Tibial nerve (tissue), 4 donors: ENCODE results near the gene TM4SF4. TPM values are rescaled to one million over a fixed set of nuclear protein-coding genes. Genes with fewer than 3 reads are reported as not detected.
A peak's percentile ranks its signal among the peaks of the same experiment; 100 is the strongest.

Source experiments
- DNase-seq, 2 donors: peaks; one replicate each; pipeline ENCODE4 v3.0.0-alpha.2; 2019; ENCODE audit warnings: low spot score in 2 of 2
- H3K27ac ChIP-seq, 4 donors: fragments of 200-600 bp; sonication (generic) in 3 of 4; one replicate each; pipeline ENCODE4 v1.5.1; 2017 to 2019; ENCODE audit warnings: mild to moderate bottlenecking in 1 of 4
- H3K27me3 ChIP-seq, 2 donors: fragments of 200-600 bp; sonication (generic) in 1 of 2; one replicate each; pipeline versions ENCODE4 v1.5.1 to v1.6.0; 2017 to 2019
- H3K36me3 ChIP-seq, 3 donors: fragments of 200-600 bp; sonication (generic); one replicate each; pipeline ENCODE4 v1.5.1; 2018 to 2019
- H3K4me1 ChIP-seq, 4 donors: fragments of 200-600 bp; sonication (generic) in 3 of 4; one replicate each; pipeline ENCODE4 v1.5.1; 2017 to 2019
- H3K4me3 ChIP-seq, 4 donors: fragments of 200-600 bp; sonication (generic) in 3 of 4; one replicate each; pipeline ENCODE4 v1.5.1; 2017 to 2019; ENCODE audit warnings: mild to moderate bottlenecking in 1 of 4, moderate library complexity in 1 of 4
- H3K9me3 ChIP-seq, 4 donors: fragments of 200-600 bp; sonication (generic) in 3 of 4; one replicate each; pipeline ENCODE4 v1.5.1; 2017 to 2019
- CTCF ChIP-seq, 5 experiments: fragments of 200-600 bp in 3 of 5; fragments of 450-650 bp in 2 of 5; sonication (generic) in 3 of 5; IDR thresholded peaks; one replicate each; pipeline ENCODE4 v1.5.1; 2016 to 2019; ENCODE audit warnings: antibody characterized with exemption in 5 of 5, mild to moderate bottlenecking in 3 of 5, moderate library complexity in 2 of 5
- EP300 ChIP-seq, 2 donors: sonication (generic); formaldehyde crosslinking; IDR thresholded peaks; one replicate each; pipeline ENCODE4 v1.6.1; 2017; ENCODE audit warnings: antibody characterized with exemption in 2 of 2, mild to moderate bottlenecking in 1 of 2
- POLR2A ChIP-seq, 2 donors: fragments of 450-650 bp; IDR thresholded peaks; one replicate each; pipeline ENCODE4 v1.6.1; 2017; ENCODE audit warnings: antibody characterized with exemption in 2 of 2, mild to moderate bottlenecking in 2 of 2, moderate library complexity in 2 of 2
- WGBS, 2 donors: methylation state at CpG; one replicate each; pipeline ENCODE4 v1.1.5; 2018; 5-methylcytosine and 5-hydroxymethylcytosine counted together
- total RNA-seq, 4 donors: library from RNA; depleted of rRNA; stranded (reverse); fragments of >200 nt; gene quantifications; one replicate each; pipeline ENCODE4 v1.1.0, GENCODE V29; 2016

Gene TM4SF4
- total RNA-seq, 4 donors from 2014 or later: not detected

GRCh38 chr3:149460117-149460516 lies 14.4 kb upstream of the TM4SF4 start:
- DNase-seq: peak in 1 of 2 donors; percentile 19
- no peak overlapping the region for H3K4me3 ChIP-seq
- 53 to 61% methylated on average over 1 of the region's 1 CpG for WGBS, 2 donors
- no peaks in the 10 kb centered on the region for H3K36me3 ChIP-seq
- TF ChIP-seq POLR2A (IDR thresholded peaks at IDR 0.05) (no peak), EP300 (IDR thresholded peaks at IDR 0.05) (peak in 1 of 2 donors; percentile 25)
- H3K27ac ChIP-seq: peak overlapping the region in 2 of 4 donors; percentile 11 to 66
- peaks cover 0 to 6% (median 0%) of the 10 kb centered on the region in 4 donors for H3K4me1 ChIP-seq
- H3K27me3 ChIP-seq: no peaks in the 10 kb centered on the region
- H3K9me3 ChIP-seq: no peaks in the 10 kb centered on the region

DNA sequence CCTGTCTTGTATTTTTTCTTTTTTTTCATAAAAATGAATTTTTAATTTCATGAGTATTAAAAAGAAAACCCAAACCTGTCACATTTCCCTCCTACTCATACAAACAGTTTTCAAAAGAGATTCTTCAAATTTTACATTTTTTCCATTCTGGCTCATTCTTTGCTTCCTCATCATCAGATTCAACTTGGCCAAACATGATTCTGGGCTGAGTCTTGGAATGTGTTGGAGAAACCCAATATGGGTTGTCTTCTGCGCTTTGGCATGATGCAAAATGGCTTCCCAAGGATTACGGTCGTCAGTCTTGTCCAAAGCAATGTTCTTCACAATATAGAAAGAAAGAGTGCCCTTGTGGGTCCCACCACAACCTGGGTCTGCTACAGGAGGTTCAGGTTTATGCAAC lies 12.4 kb upstream of the TM4SF4 start:
- no peak for TF ChIP-seq CTCF (IDR thresholded peaks at IDR 0.05)
- no peak for TF ChIP-seq POLR2A (IDR thresholded peaks at IDR 0.05)
- no peak for TF ChIP-seq EP300 (IDR thresholded peaks at IDR 0.05)
- Histone ChIP-seq H3K4me3 (no peak overlapping the region), H3K36me3 (no peaks in the 10 kb centered on the region), H3K27me3 (no peaks in the 10 kb centered on the region), H3K27ac (peak overlapping the region in 2 of 4 donors; percentile 42 to 54), H3K4me1 (peaks cover 0 to 23% (median 0%) of the 10 kb centered on the region in 4 donors), H3K9me3 (no peaks in the 10 kb centered on the region)
- DNase-seq: no peak
- WGBS, 2 donors: 81 to 89% methylated on average over 3 of the region's 3 CpGs

- Histone ChIP-seq H3K4me1 (peaks cover 0 to 23% (median 0%) of the 10 kb centered on the region in 4 donors), H3K9me3 (no peaks in the 10 kb centered on the region), H3K4me3 (no peak overlapping the region), H3K36me3 (no peaks in the 10 kb centered on the region), H3K27me3 (no peaks in the 10 kb centered on the region), H3K27ac (peak overlapping the region in 2 of 4 donors; percentile 42 to 54)
- WGBS, 2 donors: 64 to 67% methylated on average over 2 of the region's 2 CpGs
- no peak for TF ChIP-seq EP300 (IDR thresholded peaks at IDR 0.05)
- TF ChIP-seq CTCF (IDR thresholded peaks at IDR 0.05): no peak
- no peak for TF ChIP-seq POLR2A (IDR thresholded peaks at IDR 0.05)
- no peak for DNase-seq
Observed at GRCh38 chr3:149462581-149463011, 11.9 kb upstream of the TM4SF4 start.

DNA sequence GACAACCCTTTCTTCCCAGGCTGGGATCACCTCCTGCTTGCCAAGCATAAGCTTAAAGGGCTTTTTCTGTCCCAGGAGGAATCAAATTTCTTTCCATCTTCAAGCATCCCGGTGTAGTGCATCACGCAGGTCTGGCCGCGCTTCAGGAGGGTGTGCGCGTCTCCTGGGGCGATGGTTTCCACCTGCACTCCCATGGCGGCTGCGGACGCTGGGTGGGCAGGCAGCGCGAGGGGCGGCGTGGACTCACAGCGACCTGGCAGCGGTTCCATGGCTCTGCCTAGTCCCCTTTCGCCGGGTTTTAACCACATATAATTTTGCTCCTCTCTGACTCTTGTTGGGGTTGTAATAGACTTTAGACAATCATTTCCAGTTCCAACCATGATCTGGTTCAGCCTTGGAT lies 10.6 kb upstream of the TM4SF4 start:
- H3K27me3 ChIP-seq: no peaks in the 10 kb centered on the region
- H3K4me1 ChIP-seq: peaks cover 0 to 27% (median 2%) of the 10 kb centered on the region in 4 donors
- no peak overlapping the region for H3K4me3 ChIP-seq
- H3K9me3 ChIP-seq: no peaks in the 10 kb centered on the region
- no peak for DNase-seq
- no peak for TF ChIP-seq CTCF (IDR thresholded peaks at IDR 0.05)
- TF ChIP-seq POLR2A (IDR thresholded peaks at IDR 0.05): no peak
- no peak for TF ChIP-seq EP300 (IDR thresholded peaks at IDR 0.05)
- no peaks in the 10 kb centered on the region for H3K36me3 ChIP-seq
- H3K27ac ChIP-seq: no peak overlapping the region
- WGBS, 2 donors: 96 to 97% methylated on average over 18 of the region's 18 CpGs

DNA sequence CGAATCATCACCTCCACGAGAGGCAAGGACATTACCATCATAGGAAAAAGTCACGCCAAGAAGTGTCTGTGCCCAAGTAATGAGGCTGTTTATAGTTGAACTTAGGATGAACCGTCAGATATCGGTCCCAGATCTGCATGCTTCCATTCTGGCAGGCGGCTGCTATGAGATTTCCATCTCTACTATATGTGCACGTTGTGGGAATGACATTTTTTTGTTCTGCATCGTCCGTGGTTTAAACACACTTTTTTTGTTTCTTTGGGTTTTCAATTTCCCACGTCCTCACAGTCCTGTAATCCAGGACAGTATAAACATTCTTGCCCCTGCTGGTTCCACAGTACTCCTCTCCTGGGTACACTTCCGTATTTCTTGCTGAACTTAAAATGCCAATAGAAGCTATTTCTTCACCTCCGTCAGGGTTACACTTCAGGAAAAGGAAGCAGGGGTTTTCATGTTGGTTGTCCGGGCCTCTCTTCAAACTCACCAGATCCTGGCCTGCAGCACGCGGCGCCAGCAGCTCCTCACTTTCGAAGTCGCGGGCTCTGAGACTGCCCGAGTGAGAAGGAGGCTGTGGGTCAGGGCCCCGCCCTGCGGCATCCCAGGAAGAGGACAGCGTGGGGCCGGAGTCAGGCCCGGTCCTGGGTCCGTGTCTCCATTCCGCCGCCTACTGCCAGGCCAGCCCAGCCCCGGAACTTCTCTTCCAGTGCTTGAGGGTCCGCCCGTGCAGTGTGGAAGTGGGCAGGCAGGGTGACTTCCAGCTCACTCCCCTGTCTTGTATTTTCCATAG lies 9.8 kb upstream of the TM4SF4 start:
- Histone ChIP-seq H3K9me3 (no peaks in the 10 kb centered on the region), H3K36me3 (no peaks in the 10 kb centered on the region), H3K27ac (peak overlapping the region in 2 of 4 donors; percentile 40 to 55), H3K4me3 (no peak overlapping the region), H3K27me3 (no peaks in the 10 kb centered on the region), H3K4me1 (peaks cover 0 to 26% (median 2%) of the 10 kb centered on the region in 4 donors)
- TF ChIP-seq CTCF (IDR thresholded peaks at IDR 0.05): no peak
- TF ChIP-seq POLR2A (IDR thresholded peaks at IDR 0.05): no peak
- TF ChIP-seq EP300 (IDR thresholded peaks at IDR 0.05): no peak
- DNase-seq: no peak
- WGBS, 2 donors: 91% methylated on average over 28 to 31 of the region's 31 CpGs
